Measurements from ENCODE around the gene CFAP299. TPM values are rescaled to one million over a fixed set of nuclear protein-coding genes. Genes with fewer than 3 reads are reported as not detected.

CFAP299 gene
- total RNA-seq, 4 donors from 2014 or later, result not detected

DNA sequence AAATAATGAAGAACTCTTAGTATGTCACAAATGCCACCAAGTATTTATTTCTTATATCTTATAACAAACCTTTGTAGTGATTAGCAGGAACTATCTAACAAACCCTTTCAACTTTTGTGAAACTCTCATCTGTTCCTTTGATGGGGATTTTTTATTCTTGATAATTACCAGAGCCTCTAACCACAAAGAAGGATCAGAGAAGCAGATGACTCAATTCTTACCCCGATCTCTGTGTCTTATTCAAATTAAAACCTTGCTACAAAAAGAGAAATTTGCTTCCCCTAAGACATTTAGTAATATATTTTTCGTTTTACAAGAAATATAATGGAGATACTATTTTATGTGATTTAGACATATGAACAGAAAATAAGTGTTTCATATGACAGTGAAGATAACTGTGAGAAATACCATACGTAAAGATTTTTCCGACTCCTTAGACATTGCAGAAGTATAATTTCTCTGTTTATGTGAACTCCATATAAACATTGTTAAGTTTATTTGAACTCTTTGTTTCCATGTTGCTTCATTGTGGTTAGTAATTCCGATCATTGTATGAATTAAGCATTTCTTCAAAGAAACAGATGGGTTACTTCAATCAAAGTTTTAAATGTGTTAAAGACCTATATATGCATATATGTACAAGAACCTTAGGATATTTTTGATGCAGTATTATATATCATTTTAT, 205.4 kb downstream of the CFAP299 start:
- Histone ChIP-seq H3K4me1 (no peaks in the 10 kb centered on the region), H3K4me3 (no peak overlapping the region), H3K36me3 (no peaks in the 10 kb centered on the region), H3K27ac (no peak overlapping the region), H3K9me3 (no peaks in the 10 kb centered on the region), H3K27me3 (no peaks in the 10 kb centered on the region)
- DNase-seq, result no peak
- TF ChIP-seq POLR2A (IDR thresholded peaks at IDR 0.05), result no peak
- TF ChIP-seq, protein P1, sequence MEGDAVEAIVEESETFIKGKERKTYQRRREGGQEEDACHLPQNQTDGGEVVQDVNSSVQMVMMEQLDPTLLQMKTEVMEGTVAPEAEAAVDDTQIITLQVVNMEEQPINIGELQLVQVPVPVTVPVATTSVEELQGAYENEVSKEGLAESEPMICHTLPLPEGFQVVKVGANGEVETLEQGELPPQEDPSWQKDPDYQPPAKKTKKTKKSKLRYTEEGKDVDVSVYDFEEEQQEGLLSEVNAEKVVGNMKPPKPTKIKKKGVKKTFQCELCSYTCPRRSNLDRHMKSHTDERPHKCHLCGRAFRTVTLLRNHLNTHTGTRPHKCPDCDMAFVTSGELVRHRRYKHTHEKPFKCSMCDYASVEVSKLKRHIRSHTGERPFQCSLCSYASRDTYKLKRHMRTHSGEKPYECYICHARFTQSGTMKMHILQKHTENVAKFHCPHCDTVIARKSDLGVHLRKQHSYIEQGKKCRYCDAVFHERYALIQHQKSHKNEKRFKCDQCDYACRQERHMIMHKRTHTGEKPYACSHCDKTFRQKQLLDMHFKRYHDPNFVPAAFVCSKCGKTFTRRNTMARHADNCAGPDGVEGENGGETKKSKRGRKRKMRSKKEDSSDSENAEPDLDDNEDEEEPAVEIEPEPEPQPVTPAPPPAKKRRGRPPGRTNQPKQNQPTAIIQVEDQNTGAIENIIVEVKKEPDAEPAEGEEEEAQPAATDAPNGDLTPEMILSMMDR (IDR thresholded peaks at IDR 0.05), result no peak

DNA sequence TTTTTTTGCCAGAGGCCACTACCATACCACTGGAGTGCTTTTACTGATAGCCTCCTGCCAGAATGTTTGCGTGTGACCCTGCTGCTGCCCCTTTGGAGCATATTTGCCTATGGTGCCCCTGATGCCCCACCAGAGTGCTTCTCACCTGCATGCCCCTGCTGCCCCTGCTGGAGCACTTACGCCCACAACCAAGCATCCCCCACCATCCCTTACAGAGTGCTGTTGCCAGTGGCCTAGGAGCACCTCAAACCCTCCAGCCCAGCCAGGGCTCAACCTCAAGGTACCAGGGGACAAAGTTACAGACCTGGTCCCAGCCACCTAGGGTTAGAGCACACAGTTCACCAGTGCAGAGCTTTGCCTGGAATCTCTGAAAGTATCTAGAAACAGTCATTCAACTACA, 207.2 kb downstream of the CFAP299 start:
- no peak overlapping the region for H3K4me3 ChIP-seq
- DNase-seq, result no peak
- H3K27me3 ChIP-seq, result no peaks in the 10 kb centered on the region
- no peaks in the 10 kb centered on the region for H3K9me3 ChIP-seq
- no peak overlapping the region for H3K27ac ChIP-seq
- no peaks in the 10 kb centered on the region for H3K4me1 ChIP-seq
- H3K36me3 ChIP-seq, result no peaks in the 10 kb centered on the region
- TF ChIP-seq, protein P1 (IDR thresholded peaks at IDR 0.05), result no peak
- TF ChIP-seq POLR2A (IDR thresholded peaks at IDR 0.05), result no peak

DNA sequence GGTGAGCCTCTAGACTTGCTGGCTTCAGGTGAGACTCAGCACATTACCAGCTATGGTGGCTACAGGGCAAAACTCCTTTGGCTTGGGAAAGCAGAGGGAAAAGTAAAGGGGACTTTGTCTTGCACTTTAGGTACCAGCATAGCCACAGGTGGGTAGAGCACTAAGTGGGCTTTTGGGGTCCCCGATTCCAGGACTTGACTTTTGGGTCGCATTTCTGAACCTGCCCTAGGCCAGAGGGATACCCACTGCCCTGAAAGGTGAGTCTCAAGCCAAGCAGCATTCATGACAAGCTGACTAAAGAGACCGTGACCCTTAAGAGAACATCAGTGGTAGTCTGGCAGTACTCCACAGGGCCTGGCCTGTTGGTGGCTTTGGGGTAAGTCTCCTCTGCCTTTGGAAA, 224.8 kb downstream of the CFAP299 start:
- no peaks in the 10 kb centered on the region for H3K9me3 ChIP-seq
- H3K27me3 ChIP-seq, result no peaks in the 10 kb centered on the region
- no peak for TF ChIP-seq POLR2A (IDR thresholded peaks at IDR 0.05)
- TF ChIP-seq, protein P1 (IDR thresholded peaks at IDR 0.05), result no peak
- DNase-seq, result no peak
- H3K36me3 ChIP-seq, result no peaks in the 10 kb centered on the region
- H3K4me3 ChIP-seq, result no peak overlapping the region
- H3K27ac ChIP-seq, result no peak overlapping the region
- H3K4me1 ChIP-seq, result no peaks in the 10 kb centered on the region

DNA sequence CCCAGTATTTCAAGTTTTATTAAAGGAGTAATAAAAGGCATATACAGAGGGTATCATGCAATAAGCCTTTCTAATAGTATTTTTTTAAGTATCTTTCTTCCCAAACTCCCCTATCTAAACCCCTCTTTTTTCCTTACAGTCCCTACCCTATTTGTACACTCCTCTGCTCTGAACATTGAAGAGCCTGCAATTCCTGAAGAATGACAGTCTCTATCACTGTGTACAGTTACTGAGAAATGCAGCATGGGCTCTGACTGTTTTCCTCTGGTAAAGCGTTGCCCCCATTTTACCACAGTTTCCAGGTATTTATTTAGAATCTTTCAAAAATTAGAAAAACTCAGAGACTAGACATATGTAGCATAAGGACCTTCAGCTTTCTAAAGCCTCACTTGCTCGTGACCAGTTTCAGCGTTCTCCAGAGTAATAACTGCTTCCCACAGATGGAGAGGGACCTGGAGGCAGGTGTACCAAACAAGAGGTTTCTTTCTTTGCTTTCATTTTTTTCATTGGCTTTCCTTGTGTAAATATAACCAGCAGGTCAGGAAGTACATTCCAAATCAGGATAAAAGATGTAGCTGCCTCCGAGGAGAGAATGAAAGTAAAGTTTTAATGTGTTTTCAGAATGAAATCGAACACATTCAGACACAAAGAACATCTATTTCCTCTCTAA, 230.8 kb downstream of the CFAP299 start:
- H3K4me3 ChIP-seq, result peak overlapping the region in 1 of 4 donors; percentile 3
- no peak for TF ChIP-seq POLR2A (IDR thresholded peaks at IDR 0.05)
- H3K27me3 ChIP-seq, result no peaks in the 10 kb centered on the region
- H3K27ac ChIP-seq, result no peak overlapping the region
- no peaks in the 10 kb centered on the region for H3K4me1 ChIP-seq
- DNase-seq, result no peak
- H3K9me3 ChIP-seq, result no peaks in the 10 kb centered on the region
- H3K36me3 ChIP-seq, result no peaks in the 10 kb centered on the region

DNA sequence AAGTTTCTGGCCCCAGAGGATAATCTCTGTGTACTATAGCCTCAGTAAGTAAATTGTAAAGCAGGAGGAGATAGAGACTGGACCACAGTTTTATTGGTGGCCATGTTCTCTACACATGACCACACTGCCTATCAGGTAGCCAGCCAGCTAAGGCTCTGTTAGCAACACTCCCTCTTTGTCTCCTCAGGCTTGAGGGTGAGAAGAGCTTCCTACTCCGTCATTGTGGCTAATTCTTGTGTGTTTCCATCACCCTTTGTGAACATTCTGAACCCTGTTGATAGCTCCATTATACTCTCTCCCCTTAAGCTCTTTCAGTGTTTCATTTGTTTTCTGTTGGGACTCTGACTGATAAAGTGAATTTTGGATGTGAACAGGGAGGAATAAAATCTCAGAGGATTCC, 233.4 kb downstream of the CFAP299 start:
- no peak overlapping the region for H3K27ac ChIP-seq
- no peaks in the 10 kb centered on the region for H3K9me3 ChIP-seq
- H3K36me3 ChIP-seq, result no peaks in the 10 kb centered on the region
- no peak overlapping the region for H3K4me3 ChIP-seq
- DNase-seq, result no peak
- H3K27me3 ChIP-seq, result no peaks in the 10 kb centered on the region
- TF ChIP-seq POLR2A (IDR thresholded peaks at IDR 0.05), result no peak
- TF ChIP-seq, protein P1 (IDR thresholded peaks at IDR 0.05), result no peak
- H3K4me1 ChIP-seq, result no peaks in the 10 kb centered on the region

DNA sequence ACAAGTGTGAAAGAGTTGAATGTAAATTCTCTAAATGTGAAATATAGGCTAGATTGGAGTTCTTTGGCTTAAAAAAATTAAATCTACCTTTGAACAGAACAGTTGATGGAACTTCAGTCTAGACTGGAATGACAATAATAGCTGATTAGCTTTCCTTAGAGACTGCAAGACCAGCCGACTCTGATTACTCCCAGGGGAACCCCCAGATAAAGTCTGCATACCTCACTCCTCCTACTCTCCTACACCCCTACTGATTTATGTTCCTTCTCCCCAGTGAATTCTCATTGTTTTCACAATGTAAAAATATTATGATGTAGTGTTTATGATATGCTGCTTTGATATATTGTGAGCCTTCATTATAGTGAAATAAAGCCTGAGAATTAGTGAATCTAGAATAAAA, 241.3 kb downstream of the CFAP299 start:
- no peak for DNase-seq
- H3K27ac ChIP-seq, result no peak overlapping the region
- no peak overlapping the region for H3K4me3 ChIP-seq
- no peaks in the 10 kb centered on the region for H3K9me3 ChIP-seq
- H3K4me1 ChIP-seq, result no peaks in the 10 kb centered on the region
- H3K27me3 ChIP-seq, result no peaks in the 10 kb centered on the region
- TF ChIP-seq, protein P1 (IDR thresholded peaks at IDR 0.05), result no peak
- TF ChIP-seq POLR2A (IDR thresholded peaks at IDR 0.05), result no peak
- no peaks in the 10 kb centered on the region for H3K36me3 ChIP-seq

All from Peyer's patch (tissue), 4 donors.